Ovary (tissue), 9 donors: ENCODE measurements around the gene DMWD. TPM values are rescaled to one million over a fixed set of nuclear protein-coding genes. Genes with fewer than 3 reads are reported as not detected.

Experiments used
- DNase-seq, 5 donors: peaks; one replicate each; pipeline ENCODE4 v3.0.0-alpha.2; 2019 to 2020
- H3K27ac ChIP-seq, 2 donors: fragments of 200-600 bp; one replicate each; pipeline versions ENCODE4 v1.5.1 to v1.8.0; 2019 to 2022
- H3K27me3 ChIP-seq: fragments of 200-600 bp; one replicate; pipeline ENCODE4 v1.8.0; 2022
- H3K36me3 ChIP-seq: fragments of 200-600 bp; sonication (generic); one replicate; pipeline ENCODE4 v1.5.1; 2019
- H3K4me1 ChIP-seq: one replicate; pipeline ENCODE4 v1.8.1; 2013; ENCODE audit warnings: mild to moderate bottlenecking, moderate library complexity; ENCODE audit not compliant: insufficient read depth
- H3K4me3 ChIP-seq: fragments of 200-600 bp; sonication (generic); one replicate; pipeline ENCODE4 v1.5.1; 2017
- H3K9me3 ChIP-seq, 2 donors: fragments of 200-600 bp in 1 of 2; sonication (generic) in 1 of 2; one replicate each; pipeline versions ENCODE4 v1.5.1 to v1.8.1; 2013 to 2019; ENCODE audit warnings: mild to moderate bottlenecking in 1 of 2, moderate library complexity in 1 of 2
- EP300 ChIP-seq: sonication (generic); formaldehyde crosslinking; IDR thresholded peaks from one replicate; pipeline ENCODE4 v1.6.1; 2017; ENCODE audit warnings: antibody characterized with exemption
- POLR2A ChIP-seq: fragments of 450-650 bp; IDR thresholded peaks from one replicate; pipeline ENCODE4 v1.6.1; 2017; ENCODE audit warnings: antibody characterized with exemption, mild to moderate bottlenecking, moderate library complexity
- WGBS, 3 donors: extraction: QIAGEN DNeasy Blood & Tissue Kit in 1 of 3; methylation state at CpG; one replicate each; pipeline versions ENCODE4 v1.1.5 to v1.1.7; 2013 to 2017; 5-methylcytosine and 5-hydroxymethylcytosine counted together
- intact Hi-C, 4 donors: fragments of 100-400 bp; cut with DNase I; formaldehyde crosslinking; loops; one replicate each; pipeline versions ENCODE4 v1.11.0 to v1.15.1; 2022 to 2023
- polyA plus RNA-seq, 2 donors: library from polyadenylated mRNA; stranded (reverse); fragments of 200-250 nt in 1 of 2; fragments of 350-450 nt in 1 of 2; fragmentation: Illumina TruSeq in 1 of 2; extraction: RNeasy Lipid Tissue Mini Kit (QIAGEN cat#74804) in 1 of 2; gene quantifications; one replicate each; pipeline ENCODE4 v1.2.3, GENCODE V29; 2013 to 2014
- total RNA-seq, 7 donors: library from RNA; depleted of rRNA in 2 of 7; stranded (reverse); fragments of >200 nt in 2 of 7; fragmentation: NEBNext Ultra II Directional in 3 of 7; extraction: Animal tissue kit (Norgen Biotek cat#: 25700) in 3 of 7; gene quantifications; one replicate each; pipeline versions ENCODE4 v1.1.0 to v1.2.4, GENCODE V29; 2016 to 2023
- TF ChIP-seq, protein P1 (sequence below), 3 donors: fragments of 450-650 bp in 2 of 3; fragments of 200-600 bp in 1 of 3; IDR thresholded peaks; one replicate each; pipeline versions ENCODE4 v1.5.1 to v1.8.0; 2016 to 2022; ENCODE audit warnings: antibody characterized with exemption in 3 of 3, mild to moderate bottlenecking in 1 of 3
- donor health status: DM: no; HTN: no; CAD: no; lungs with moderate emphysema.
- donor health status: DM: no; HTN: no; CAD: no.
- donor health status: Bipolar disorder and iron deficiency.
- donor health status: DM: yes; HTN: yes; CAD: no.
- donor health status: DM: no; HTN: no; CAD: no.
- donor health status: DM: yes; HTN: yes; CAD: no.

Gene DMWD
- total and polyA plus RNA-seq, 9 donors, result 11.4 to 85.4 (median 54.9) TPM

DNA sequence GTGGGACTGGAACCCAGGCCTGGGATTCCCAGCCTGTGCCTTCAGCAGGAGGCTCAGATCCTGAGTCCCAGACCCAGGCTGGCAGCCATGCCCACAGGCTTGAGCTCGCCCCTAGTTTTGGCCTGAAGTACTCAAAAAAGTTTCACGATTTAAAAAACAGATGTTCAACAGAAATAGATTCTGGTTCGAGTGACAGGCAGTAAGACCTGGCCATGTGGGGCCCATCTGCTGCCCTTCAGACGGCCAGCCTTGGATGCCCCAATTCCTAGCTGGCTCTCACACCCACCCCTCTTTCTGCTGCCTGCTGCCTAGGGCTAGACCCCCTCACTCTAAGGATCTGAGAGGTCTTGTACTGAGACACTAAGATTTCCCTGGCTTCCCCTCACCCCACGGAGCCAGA is 7.5 kb downstream of the DMWD start:
- Histone ChIP-seq H3K27me3 (no peaks in the 10 kb centered on the region), H3K27ac (peak overlapping the region in 1 of 2 donors; percentile 78), H3K36me3 (no peaks in the 10 kb centered on the region), H3K4me3 (no peak overlapping the region), H3K4me1 (peaks cover 11% of the 10 kb centered on the region), H3K9me3 (no peaks in the 10 kb centered on the region)
- 69 to 85% (median 73%) methylated on average over 5 of the region's 5 CpGs for WGBS, 3 donors
- intact Hi-C loops, result no loop called here
- TF ChIP-seq, protein P1, sequence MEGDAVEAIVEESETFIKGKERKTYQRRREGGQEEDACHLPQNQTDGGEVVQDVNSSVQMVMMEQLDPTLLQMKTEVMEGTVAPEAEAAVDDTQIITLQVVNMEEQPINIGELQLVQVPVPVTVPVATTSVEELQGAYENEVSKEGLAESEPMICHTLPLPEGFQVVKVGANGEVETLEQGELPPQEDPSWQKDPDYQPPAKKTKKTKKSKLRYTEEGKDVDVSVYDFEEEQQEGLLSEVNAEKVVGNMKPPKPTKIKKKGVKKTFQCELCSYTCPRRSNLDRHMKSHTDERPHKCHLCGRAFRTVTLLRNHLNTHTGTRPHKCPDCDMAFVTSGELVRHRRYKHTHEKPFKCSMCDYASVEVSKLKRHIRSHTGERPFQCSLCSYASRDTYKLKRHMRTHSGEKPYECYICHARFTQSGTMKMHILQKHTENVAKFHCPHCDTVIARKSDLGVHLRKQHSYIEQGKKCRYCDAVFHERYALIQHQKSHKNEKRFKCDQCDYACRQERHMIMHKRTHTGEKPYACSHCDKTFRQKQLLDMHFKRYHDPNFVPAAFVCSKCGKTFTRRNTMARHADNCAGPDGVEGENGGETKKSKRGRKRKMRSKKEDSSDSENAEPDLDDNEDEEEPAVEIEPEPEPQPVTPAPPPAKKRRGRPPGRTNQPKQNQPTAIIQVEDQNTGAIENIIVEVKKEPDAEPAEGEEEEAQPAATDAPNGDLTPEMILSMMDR (IDR thresholded peaks at IDR 0.05), result no peak
- TF ChIP-seq POLR2A (no peak), EP300 (no peak)
- no peak for DNase-seq

DNA sequence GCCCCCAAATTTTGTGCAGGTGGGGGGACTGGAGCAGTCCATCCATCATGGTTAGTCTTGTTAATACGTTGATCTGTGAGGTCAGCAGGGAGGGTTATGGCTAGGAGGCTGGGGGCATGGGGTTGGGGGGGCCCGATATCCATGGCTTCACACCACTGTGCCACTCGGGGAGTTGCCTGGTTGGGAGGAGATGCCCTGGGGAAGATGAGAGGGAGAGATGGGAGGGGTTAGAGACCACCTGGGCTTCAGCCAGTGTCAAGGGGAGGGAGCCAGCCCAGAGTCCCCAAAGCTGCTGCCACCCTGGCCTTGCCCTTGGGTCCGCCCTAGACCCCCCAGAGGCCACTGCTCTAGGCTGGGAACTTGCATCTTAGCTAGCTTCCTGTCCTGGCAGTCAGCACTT is 8.5 kb downstream of the DMWD start:
- Histone ChIP-seq H3K9me3 (no peaks in the 10 kb centered on the region), H3K36me3 (no peaks in the 10 kb centered on the region), H3K27me3 (no peaks in the 10 kb centered on the region), H3K4me1 (peaks cover 15% of the 10 kb centered on the region), H3K4me3 (no peak overlapping the region), H3K27ac (peak overlapping the region; percentile 71 to 78)
- WGBS, 3 donors, result 63 to 79% (median 70%) methylated on average over 4 of the region's 4 CpGs
- no peak for DNase-seq
- TF ChIP-seq POLR2A (no peak), EP300 (no peak)
- intact Hi-C loops, result loop anchor here in 1 of 4 donors (5.0 kb wide), 1 partner anchor 277 kb away; the partner anchor contains the start of gene VASP

DNA sequence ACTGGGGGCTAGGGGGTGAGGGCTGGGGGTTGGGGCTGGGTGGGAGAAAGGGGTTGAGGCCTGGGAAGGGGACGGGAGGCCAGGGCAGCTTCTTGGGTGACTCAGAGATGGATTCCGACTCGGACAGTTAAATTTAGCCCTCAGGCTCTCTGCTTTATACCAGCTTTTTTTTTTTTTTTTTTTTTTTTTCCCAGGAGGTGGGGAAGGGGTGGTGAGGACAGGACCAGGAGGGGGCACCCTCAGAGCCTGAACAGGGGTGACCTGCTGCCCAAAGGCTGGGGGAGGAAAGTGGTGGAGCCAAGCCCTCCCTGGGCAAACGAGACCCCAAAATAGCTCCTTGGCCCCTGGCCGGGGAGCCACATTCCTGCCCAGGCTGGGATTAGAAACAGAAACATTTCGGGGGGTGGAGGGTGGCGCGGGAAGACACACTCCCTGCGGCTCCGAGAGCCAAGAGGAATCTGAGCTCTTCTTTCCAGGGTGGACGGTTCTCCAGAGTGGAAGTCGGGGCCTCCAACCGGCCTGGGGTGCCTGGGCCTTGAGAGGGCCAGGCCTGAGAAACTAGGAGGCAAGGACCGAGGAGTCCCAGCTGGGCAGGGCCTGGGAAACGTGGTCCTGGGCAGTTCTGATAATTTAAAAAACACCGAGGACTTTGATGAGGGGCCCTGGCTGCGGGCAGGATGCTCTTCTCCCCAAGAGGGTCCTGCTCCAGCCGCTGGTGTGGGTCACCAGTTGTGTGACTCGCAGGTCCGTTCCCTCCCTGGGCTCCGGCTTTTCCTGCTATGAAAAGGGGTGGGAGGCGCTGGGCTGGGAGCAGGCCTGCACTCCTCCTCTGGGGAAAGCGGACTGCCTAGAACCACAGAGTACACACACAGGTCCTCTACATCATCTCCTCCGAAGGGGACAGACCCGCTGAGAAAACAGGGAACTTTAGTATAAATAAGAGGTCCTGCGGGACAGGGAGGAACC is 9.5 kb downstream of the DMWD start:
- TF ChIP-seq, protein P1 (IDR thresholded peaks at IDR 0.05), result no peak
- TF ChIP-seq EP300, result peak; percentile 26
- peak; percentile 72 to 82 (median 76) for DNase-seq
- Histone ChIP-seq H3K4me3 (peak overlapping the region; percentile 50), H3K27me3 (no peaks in the 10 kb centered on the region), H3K27ac (peak overlapping the region; percentile 71 to 78), H3K9me3 (no peaks in the 10 kb centered on the region), H3K36me3 (no peaks in the 10 kb centered on the region), H3K4me1 (peaks cover 17% of the 10 kb centered on the region)
- intact Hi-C loops, result loop anchor here in 1 of 4 donors (5.0 kb wide), 1 partner anchor 276 kb away; the partner anchor contains the start of gene VASP
- WGBS, 3 donors, result 13 to 28% (median 15%) methylated on average over 26 of the region's 26 CpGs

DNA sequence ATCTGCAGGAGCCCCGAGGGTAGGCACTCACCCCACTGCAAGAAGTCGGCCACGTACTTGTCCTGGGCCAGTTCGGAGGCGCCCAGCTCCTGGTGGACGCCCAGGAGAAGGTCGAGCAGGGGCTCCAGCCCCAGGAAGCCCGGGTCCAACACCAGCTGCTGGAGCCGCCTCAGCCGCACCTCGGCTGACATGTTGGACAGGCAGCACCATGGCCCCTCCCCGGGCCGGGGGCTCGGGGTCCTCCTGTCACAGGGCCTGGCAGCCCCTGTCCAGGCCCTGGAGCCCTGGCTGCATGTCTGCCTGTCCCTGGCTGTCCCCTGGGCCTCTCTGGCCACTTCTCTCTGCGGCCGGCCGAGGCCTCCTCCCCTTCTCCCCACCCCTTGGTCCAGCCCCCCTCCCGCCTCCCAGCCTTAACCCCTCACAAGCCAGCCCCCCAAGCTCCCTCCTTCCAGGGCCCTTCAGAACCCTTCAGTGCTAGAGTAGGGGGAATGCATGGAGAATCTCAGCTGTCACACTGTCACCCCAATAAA is 10.4 kb downstream of the DMWD start, which contains the start of gene DMPK:
TSS of gene DMPK (minus strand) at position 329 of the 530 bp plus-strand sequence. CDS start at position 191, 138 bp downstream.
- intact Hi-C loops, result loop anchor here in 1 of 4 donors (5.0 kb wide), 1 partner anchor 275 kb away; the partner anchor contains the start of gene VASP
- TF ChIP-seq EP300, result no peak
- no peak for TF ChIP-seq POLR2A
- Histone ChIP-seq H3K27ac (peak within 1 kb of the TSS; percentile 71 to 78), H3K4me1 (peaks cover 17% of the 10 kb centered on the region), H3K4me3 (peak within 1 kb of the TSS; percentile 50), H3K27me3 (no peaks in the 10 kb centered on the region), H3K9me3 (no peaks in the 10 kb centered on the region), H3K36me3 (no peaks in the 10 kb centered on the region)
- peak; percentile 48 to 64 (median 59) for DNase-seq
- WGBS, 3 donors, result 4 to 14% (median 4%) methylated on average over 16 to 18 of the region's 18 CpGs
